ENCODE results near the gene PRRT4.

GRCh38 chr7:128309976-128310375, 51.5 kb downstream of the PRRT4 start:
- TF ChIP-seq, protein P1, sequence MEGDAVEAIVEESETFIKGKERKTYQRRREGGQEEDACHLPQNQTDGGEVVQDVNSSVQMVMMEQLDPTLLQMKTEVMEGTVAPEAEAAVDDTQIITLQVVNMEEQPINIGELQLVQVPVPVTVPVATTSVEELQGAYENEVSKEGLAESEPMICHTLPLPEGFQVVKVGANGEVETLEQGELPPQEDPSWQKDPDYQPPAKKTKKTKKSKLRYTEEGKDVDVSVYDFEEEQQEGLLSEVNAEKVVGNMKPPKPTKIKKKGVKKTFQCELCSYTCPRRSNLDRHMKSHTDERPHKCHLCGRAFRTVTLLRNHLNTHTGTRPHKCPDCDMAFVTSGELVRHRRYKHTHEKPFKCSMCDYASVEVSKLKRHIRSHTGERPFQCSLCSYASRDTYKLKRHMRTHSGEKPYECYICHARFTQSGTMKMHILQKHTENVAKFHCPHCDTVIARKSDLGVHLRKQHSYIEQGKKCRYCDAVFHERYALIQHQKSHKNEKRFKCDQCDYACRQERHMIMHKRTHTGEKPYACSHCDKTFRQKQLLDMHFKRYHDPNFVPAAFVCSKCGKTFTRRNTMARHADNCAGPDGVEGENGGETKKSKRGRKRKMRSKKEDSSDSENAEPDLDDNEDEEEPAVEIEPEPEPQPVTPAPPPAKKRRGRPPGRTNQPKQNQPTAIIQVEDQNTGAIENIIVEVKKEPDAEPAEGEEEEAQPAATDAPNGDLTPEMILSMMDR (conservative IDR thresholded peaks at IDR 0.05; ENCODE audit: low read depth, low read length): no peak
- TF ChIP-seq POLR2A (IDR thresholded peaks at IDR 0.05; ENCODE audit: low read depth, low read length) (no peak), BHLHE40 (IDR thresholded peaks at IDR 0.05; ENCODE audit: low read depth, low read length) (no peak), CHD1 (IDR thresholded peaks at IDR 0.05; ENCODE audit: low read depth, low read length) (no peak), MAZ (IDR thresholded peaks at IDR 0.05; ENCODE audit: borderline replicate concordance, low read depth, low read length) (no peak), RFX5 (IDR thresholded peaks at IDR 0.05; ENCODE audit: low read depth, low read length) (no peak), MAFK (IDR thresholded peaks at IDR 0.05; ENCODE audit: low read depth, low read length) (no peak), RAD21 (IDR thresholded peaks at IDR 0.05; ENCODE audit: low read length) (no peak), ELK1 (IDR thresholded peaks at IDR 0.05; ENCODE audit: borderline replicate concordance, low read depth, low read length) (no peak), SMC3 (IDR thresholded peaks at IDR 0.05; ENCODE audit: low read depth, low read length) (no peak), MXI1 (IDR thresholded peaks at IDR 0.05; ENCODE audit: borderline replicate concordance, low read depth, low read length) (no peak), FOS (IDR thresholded peaks at IDR 0.05; ENCODE audit: low read depth, low read length) (no peak)
- TF ChIP-seq, protein P2, sequence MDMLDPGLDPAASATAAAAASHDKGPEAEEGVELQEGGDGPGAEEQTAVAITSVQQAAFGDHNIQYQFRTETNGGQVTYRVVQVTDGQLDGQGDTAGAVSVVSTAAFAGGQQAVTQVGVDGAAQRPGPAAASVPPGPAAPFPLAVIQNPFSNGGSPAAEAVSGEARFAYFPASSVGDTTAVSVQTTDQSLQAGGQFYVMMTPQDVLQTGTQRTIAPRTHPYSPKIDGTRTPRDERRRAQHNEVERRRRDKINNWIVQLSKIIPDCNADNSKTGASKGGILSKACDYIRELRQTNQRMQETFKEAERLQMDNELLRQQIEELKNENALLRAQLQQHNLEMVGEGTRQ (IDR thresholded peaks at IDR 0.05; ENCODE audit: low read depth, low read length): no peak

All from IMR-90 (cell line).